NCI-H2196 treated with DMSO at 0.1 percent for 48 hours (cell line): ENCODE results near the gene KRTAP29-1.

Experiments used
- DNase-seq: peaks from one replicate; lab custom pipeline; 2025; ENCODE audit not compliant: unreplicated experiment; lab: John Stamatoyannopoulos, UW

Gene KRTAP29-1

GRCh38 chr17:41329279-41329948, 26.8 kb upstream of the KRTAP29-1 start:
- DNase-seq, result peak; percentile 0

GRCh38 chr17:41328207-41328606, 25.6 kb upstream of the KRTAP29-1 start:
- no peak for DNase-seq

GRCh38 chr17:41327411-41328120, 24.9 kb upstream of the KRTAP29-1 start:
- DNase-seq, result no peak

GRCh38 chr17:41326173-41327145, 23.8 kb upstream of the KRTAP29-1 start:
- DNase-seq, result no peak

GRCh38 chr17:41325611-41326010, 23.0 kb upstream of the KRTAP29-1 start:
- no peak for DNase-seq

DNA sequence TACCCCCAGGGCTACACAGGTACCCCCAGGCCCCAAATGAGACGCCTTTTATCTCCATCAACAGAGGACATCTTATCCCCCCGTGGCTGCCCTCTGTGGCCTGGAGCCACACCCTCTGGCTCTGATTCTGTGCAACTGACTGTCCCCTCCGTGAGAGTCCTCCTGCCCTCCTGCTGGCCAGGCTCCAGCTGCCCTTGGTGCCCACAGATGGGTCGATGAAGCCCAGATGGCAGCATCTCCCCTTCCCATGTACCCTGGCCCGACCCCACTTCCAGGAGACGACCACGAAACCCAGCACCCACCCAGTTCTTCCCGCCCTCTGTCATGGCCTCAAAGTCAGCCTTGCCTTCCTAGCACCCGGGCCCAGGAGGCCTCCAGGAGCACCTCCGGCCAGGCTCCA, 22.5 kb upstream of the KRTAP29-1 start:
- DNase-seq, result no peak

- no peak for DNase-seq
Observed at GRCh38 chr17:41324180-41325075, 21.8 kb upstream of the KRTAP29-1 start.

GRCh38 chr17:41322903-41323895, 20.5 kb upstream of the KRTAP29-1 start:
- DNase-seq, result no peak

GRCh38 chr17:41322094-41322902, 19.6 kb upstream of the KRTAP29-1 start:
- DNase-seq, result peak; percentile 8

GRCh38 chr17:41318231-41318630, 15.6 kb upstream of the KRTAP29-1 start:
- no peak for DNase-seq

DNA sequence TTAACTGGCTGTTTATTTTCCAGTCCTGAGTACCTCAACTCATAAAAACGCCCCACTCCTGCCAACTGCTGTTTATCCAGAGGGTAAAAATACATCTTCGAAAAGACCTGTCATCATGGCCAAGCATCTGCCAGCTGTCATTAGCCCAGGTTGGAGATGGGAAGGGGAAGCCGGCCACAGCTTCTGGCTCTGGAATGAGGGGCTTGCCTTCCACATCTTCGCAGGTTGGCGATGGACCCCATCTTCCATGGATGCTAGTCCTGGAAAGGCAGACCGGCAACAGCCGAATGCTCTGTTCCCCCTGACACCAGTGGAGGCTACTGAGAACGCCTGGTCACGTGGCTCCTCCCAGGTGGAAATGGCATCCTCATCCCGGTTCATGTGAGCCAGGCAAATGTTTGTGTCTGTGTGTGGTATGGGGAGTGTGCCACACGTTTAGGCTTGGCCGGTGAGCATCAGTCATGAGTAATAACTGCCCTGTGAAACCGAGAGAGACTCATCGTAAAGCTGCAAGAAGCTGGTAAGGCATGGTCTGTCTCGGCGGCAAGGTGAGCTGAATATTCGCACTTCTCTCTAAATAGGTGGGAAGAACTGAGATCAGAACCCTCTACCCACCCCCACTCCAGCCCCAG, 13.3 kb upstream of the KRTAP29-1 start:
- DNase-seq, result no peak

DNA sequence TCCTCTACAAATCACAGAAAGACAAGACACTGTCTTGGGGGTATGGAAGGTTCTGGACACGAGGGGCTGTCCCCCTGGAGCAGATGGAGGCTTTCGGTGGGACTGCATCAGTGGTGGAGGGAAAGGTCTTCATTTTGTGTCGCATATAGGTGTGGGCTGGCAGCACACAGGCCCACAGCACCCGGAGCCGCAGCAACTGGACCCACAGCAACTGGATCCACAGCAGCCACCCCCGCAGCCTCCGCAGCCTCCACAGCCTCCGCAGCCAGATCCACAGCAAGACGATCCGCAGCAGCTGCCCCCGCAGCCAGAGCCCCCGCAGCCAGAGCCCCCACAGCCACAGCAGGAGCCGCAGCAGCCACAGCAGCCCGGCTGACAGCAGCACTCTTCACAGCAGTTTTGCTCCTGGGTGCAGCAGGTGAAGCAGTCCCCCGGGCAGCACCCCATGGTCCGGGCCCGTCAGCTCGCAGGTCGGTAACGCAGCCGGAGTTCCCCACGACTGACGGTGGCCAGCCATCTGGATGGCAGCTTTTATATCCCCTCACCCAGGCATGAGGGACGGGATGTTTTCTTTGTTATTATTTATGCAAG, 12.6 kb upstream of the KRTAP29-1 start, which contains the start of gene KRTAP17-1:
TSS of gene KRTAP17-1 (minus strand) at position 507 of the 591 bp plus-strand sequence. CDS start at position 447, 60 bp downstream.
- no peak for DNase-seq

DNA sequence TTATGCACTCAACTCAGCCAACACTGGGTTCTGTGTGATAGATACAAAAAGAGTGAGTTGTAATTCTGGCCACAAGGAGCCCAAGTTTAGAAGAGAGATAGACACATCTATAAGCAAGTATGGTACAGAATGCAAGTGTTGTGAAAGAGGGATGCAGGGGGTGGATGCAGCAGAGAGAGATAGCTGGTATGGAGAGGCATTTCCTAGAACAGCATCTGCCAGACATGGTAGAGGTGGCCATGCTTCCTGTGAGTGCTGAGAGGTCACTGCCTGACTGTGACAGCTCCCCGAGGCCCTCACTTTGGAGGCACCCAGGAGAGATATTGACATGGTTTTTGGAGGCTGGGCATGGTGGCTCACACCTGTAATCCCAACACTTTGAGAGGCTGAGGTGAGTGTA, 8.5 kb upstream of the KRTAP29-1 start:
- DNase-seq, result no peak

DNA sequence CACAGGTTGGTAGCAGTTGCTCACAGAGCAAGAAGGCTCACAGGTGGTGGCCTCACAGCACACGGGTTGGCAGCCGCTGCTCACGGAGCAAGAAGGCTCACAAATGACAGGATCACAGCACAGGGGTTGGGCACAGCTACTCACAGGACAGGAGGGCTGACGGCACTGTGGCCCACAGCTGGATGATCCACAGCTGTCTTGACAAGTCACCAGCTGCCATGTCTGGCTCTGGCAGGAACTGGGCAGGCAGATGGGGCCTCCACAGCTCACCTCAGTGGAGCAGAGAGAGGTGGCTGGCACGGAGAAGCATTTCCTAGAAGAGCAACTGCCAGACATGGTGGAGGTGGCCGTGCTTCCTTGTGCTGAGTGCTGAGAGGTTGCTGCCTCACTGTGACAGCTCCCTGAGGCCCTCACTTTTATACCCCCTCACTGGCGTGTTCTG, 6.3 kb upstream of the KRTAP29-1 start, which contains the start of gene KRTAP16-1:
TSS of gene KRTAP16-1 (minus strand) at position 392 of the 442 bp plus-strand sequence. CDS start at position 336, 56 bp downstream.
- DNase-seq, result no peak

- DNase-seq, result peak; percentile 71
Observed at GRCh38 chr17:41308251-41308917, 5.7 kb upstream of the KRTAP29-1 start.

- no peak for DNase-seq
Observed at GRCh38 chr17:41307647-41308046, 5.0 kb upstream of the KRTAP29-1 start.

DNA sequence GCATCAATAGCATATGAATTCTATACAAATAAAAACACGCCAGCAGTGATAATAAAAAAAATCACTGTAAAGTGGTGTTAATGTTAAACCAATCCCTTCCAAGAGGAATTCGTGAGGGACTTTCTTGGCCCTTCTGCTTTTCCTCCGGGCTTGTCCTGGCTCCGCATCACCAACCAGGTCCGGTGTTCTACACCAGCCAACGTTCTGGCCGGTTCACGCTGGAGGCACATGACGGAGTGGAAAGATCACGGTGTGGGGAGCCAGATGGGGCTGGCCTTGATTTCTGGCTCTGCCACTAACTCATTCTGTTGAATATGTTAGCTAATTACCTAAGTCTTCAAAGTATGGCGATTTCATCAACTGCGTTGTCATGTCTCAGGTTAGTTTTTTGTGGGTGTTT, 1.4 kb upstream of the KRTAP29-1 start:
- DNase-seq, result no peak
